Measurements from ENCODE around the gene RASD2. TPM values are rescaled to one million over a fixed set of nuclear protein-coding genes. Genes with fewer than 3 reads are reported as not detected.

Gene RASD2
- total RNA-seq, 1 experiment from 2014 or later, result 2.4 TPM

- CTCF ChIA-PET, result no interaction called here
- H3K27me3 ChIP-seq (ENCODE audit: insufficient read depth, low read length), result no peaks in the 10 kb centered on the region
- peak overlapping the region; percentile 19; the same call in 1 of the 2 replicates for H3K4me2 ChIP-seq (ENCODE audit: low read length)
- POLR2A ChIA-PET, result interaction anchor here (0.6 kb wide), 1 partner anchor 40 kb away, joined by 4 read pairs; no protein-coding TSS in a partner anchor
- BruUV-seq (replicated peaks), result no TSS peak
- H4K20me1 ChIP-seq (ENCODE audit: insufficient read depth), result no peaks in the 10 kb centered on the region
- ATAC-seq, result no peak
- intact Hi-C loops (cut with micrococcal nuclease), result no loop called here
- TF ChIP-seq EZH2 (IDR thresholded peaks at IDR 0.05), result no peak
- no peak for TF ChIP-seq JUND (IDR thresholded peaks at IDR 0.05)
- no peak for TF ChIP-seq SIN3A (IDR thresholded peaks at IDR 0.05; ENCODE audit: low read depth)
- no peak for TF ChIP-seq ZBTB33 (IDR thresholded peaks at IDR 0.05; ENCODE audit: extremely low read depth, insufficient replicate concordance, low read length)
- H3K4me1 ChIP-seq (ENCODE audit: control insufficient read depth in 1 of 2, insufficient read depth in 2 of 2, low read length in 2 of 2), result peaks cover 33 to 59% of the 10 kb centered on the region in 2 experiments
- no peak overlapping the region for H3K27ac ChIP-seq (ENCODE audit: low read depth, low read length)
- DNase-seq (ENCODE audit: low read depth, low spot score), result no peak
- H3K36me3 ChIP-seq (ENCODE audit: control insufficient read depth in 1 of 2, insufficient read depth in 2 of 2, low read length in 2 of 2), result no peaks in the 10 kb centered on the region
- H3K9me3 ChIP-seq (ENCODE audit: control insufficient read depth in 1 of 2, insufficient read depth in 1 of 2, low read depth in 1 of 2, low read length in 2 of 2), result no peaks in the 10 kb centered on the region
- no peaks in the 10 kb centered on the region for H3K79me2 ChIP-seq (ENCODE audit: insufficient read depth, low read length)
- H2AFZ ChIP-seq (ENCODE audit: low read depth, low read length, poor library complexity, severe bottlenecking), result no peak overlapping the region
- H3K9me2 ChIP-seq (ENCODE audit: insufficient read depth), result no peaks in the 10 kb centered on the region
- H3K9ac ChIP-seq (ENCODE audit: low read length), result no peak overlapping the region
- no peak overlapping the region for H3K4me3 ChIP-seq (replicated peaks in 1 of 2; ENCODE audit: low read depth in 1 of 2, low read length in 2 of 2)
- RAD21 ChIA-PET (ENCODE audit: low non-redundant PET in 1 of 2, low total read pairs in 2 of 2, uncharacterized antibody in 2 of 2, unreplicated experiment in 2 of 2), result interaction anchor here in 1 of 2 experiments (0.6 kb wide), 1 partner anchor 558 kb away, joined by 8 read pairs; no protein-coding TSS in a partner anchor
Measured at GRCh38 chr22:35587447-35587870, 46.8 kb downstream of the RASD2 start.

GRCh38 chr22:35587896-35588295 lies 47.3 kb downstream of the RASD2 start:
- Histone ChIP-seq H3K9ac (ENCODE audit: low read length) (no peak overlapping the region), H4K20me1 (ENCODE audit: insufficient read depth) (no peaks in the 10 kb centered on the region), H3K27ac (ENCODE audit: low read depth, low read length) (no peak overlapping the region), H3K9me2 (ENCODE audit: insufficient read depth) (no peaks in the 10 kb centered on the region), H3K4me3 (replicated peaks in 1 of 2; ENCODE audit: low read depth in 1 of 2, low read length in 2 of 2) (no peak overlapping the region), H2AFZ (ENCODE audit: low read depth, low read length, poor library complexity, severe bottlenecking) (no peak overlapping the region), H3K79me2 (ENCODE audit: insufficient read depth, low read length) (no peaks in the 10 kb centered on the region), H3K4me1 (ENCODE audit: control insufficient read depth in 1 of 2, insufficient read depth in 2 of 2, low read length in 2 of 2) (peaks cover 33 to 55% of the 10 kb centered on the region in 2 experiments), H3K27me3 (ENCODE audit: insufficient read depth, low read length) (no peaks in the 10 kb centered on the region), H3K36me3 (ENCODE audit: control insufficient read depth in 1 of 2, insufficient read depth in 2 of 2, low read length in 2 of 2) (no peaks in the 10 kb centered on the region), H3K4me2 (ENCODE audit: low read length) (0 out of 2 replicates have a peak overlapping the region, but pooled peaks have one; percentile 19), H3K9me3 (ENCODE audit: control insufficient read depth in 1 of 2, insufficient read depth in 1 of 2, low read depth in 1 of 2, low read length in 2 of 2) (no peaks in the 10 kb centered on the region)
- BruUV-seq (replicated peaks), result no TSS peak
- intact Hi-C loops (cut with micrococcal nuclease), result loop anchor here (2.0 kb wide), 1 partner anchor 35 kb away; no protein-coding TSS in a partner anchor
- ChIA-PET RAD21 (ENCODE audit: low non-redundant PET in 1 of 2, low total read pairs in 2 of 2, uncharacterized antibody in 2 of 2, unreplicated experiment in 2 of 2) (no interaction called here), CTCF (no interaction called here), POLR2A (interaction anchor here (0.6 kb wide), 1 partner anchor 40 kb away, joined by 4 read pairs; no protein-coding TSS in a partner anchor)
- ATAC-seq, result no peak
- no peak for TF ChIP-seq EZH2phosphoT487 (IDR thresholded peaks at IDR 0.05; ENCODE audit: borderline replicate concordance)
- TF ChIP-seq CTCF (IDR thresholded peaks at IDR 0.05 in 2 of 3, conservative IDR thresholded peaks at IDR 0.05 in 1 of 3; ENCODE audit: borderline replicate concordance in 1 of 3, insufficient read depth in 1 of 3, low read depth in 2 of 3, low read length in 2 of 3), result no peak
- no peak for TF ChIP-seq MAX (IDR thresholded peaks at IDR 0.05)
- no peak for TF ChIP-seq EGR1 (IDR thresholded peaks at IDR 0.05; ENCODE audit: low read depth)
- TF ChIP-seq TCF7L2 (IDR thresholded peaks at IDR 0.05; ENCODE audit: borderline replicate concordance, extremely low read depth, insufficient read depth, insufficient read length), result no peak
- TF ChIP-seq SRF (IDR thresholded peaks at IDR 0.05; ENCODE audit: low read depth), result no peak
- TF ChIP-seq ZNF274 (IDR thresholded peaks at IDR 0.05; ENCODE audit: low read depth, low read length), result no peak
- TF ChIP-seq CBX3 (IDR thresholded peaks at IDR 0.05; ENCODE audit: low read depth), result no peak
- no peak for TF ChIP-seq POLR2AphosphoS5 (IDR thresholded peaks at IDR 0.05; ENCODE audit: low read depth, low read length)
- TF ChIP-seq SP1 (IDR thresholded peaks at IDR 0.05; ENCODE audit: low read depth), result no peak
- DNase-seq (ENCODE audit: low read depth, low spot score), result no peak

All from HCT116 (cell line).